Caco-2 (cell line): ENCODE measurements around the gene GPR32. TPM values are rescaled to one million over a fixed set of nuclear protein-coding genes. Genes with fewer than 3 reads are reported as not detected.
A peak's percentile ranks its signal among the peaks of the same experiment; 100 is the strongest.

Experiments
- BruUV-seq: library from RNA; stranded (reverse); fragments of 400-500 nt; replicated peaks from 2 replicates; lab custom pipeline; 2021; lab: Mats Ljungman, UMichigan
- CTCF ChIA-PET: fragments of 300-600 bp; sonication (Branson Sonifier 250); formaldehyde crosslinking; loops from one replicate; lab custom pipeline; 2022; ENCODE audit warnings: antibody characterized with exemption; lab: Charles Lee
- POLR2A ChIA-PET: fragments of 300-600 bp; sonication (Branson Sonifier 250); formaldehyde crosslinking; loops from one replicate; lab custom pipeline; 2022; ENCODE audit warnings: antibody characterized with exemption; lab: Charles Lee
- DNase-seq, 2 experiments: peaks; one replicate each; pipeline versions ENCODE4 v3.0.0 to v3.0.0-alpha.2; 2020 to 2022
- H3K27me3 ChIP-seq: replicated peaks from 2 replicates; pipeline ENCODE4 v1.6.0; 2011; ENCODE audit warnings: low read length; ENCODE audit not compliant: control insufficient read depth, insufficient read depth
- H3K36me3 ChIP-seq: 2 replicates; pipeline ENCODE4 v1.5.1; 2011; ENCODE audit warnings: low read length; ENCODE audit not compliant: control insufficient read depth, insufficient read depth
- H3K4me1 ChIP-seq: fragments of 250-450 bp; sonication (Bioruptor Pico); 2 replicates; pipeline ENCODE4 v1.5.1; 2020; ENCODE audit warnings: mild to moderate bottlenecking
- H3K4me3 ChIP-seq: 2 replicates; pipeline ENCODE4 v1.5.1; 2011; ENCODE audit warnings: low read depth, mild to moderate bottlenecking, control low read depth, low read length
- H3K9me3 ChIP-seq: fragments of 250-450 bp; sonication (Bioruptor Pico); 2 replicates; pipeline ENCODE4 v1.5.1; 2020; ENCODE audit warnings: mild to moderate bottlenecking, moderate library complexity
- H3K27ac Mint-ChIP-seq: one replicate; pipeline ENCODE4 v1.8.0; 2022; ENCODE audit warnings: mixed read lengths; ENCODE audit not compliant: unreplicated experiment
- H3K27me3 Mint-ChIP-seq: one replicate; pipeline ENCODE4 v1.8.0; 2022; ENCODE audit warnings: mixed read lengths; ENCODE audit not compliant: insufficient read depth, unreplicated experiment
- H3K36me3 Mint-ChIP-seq: one replicate; pipeline ENCODE4 v1.8.0; 2022; ENCODE audit warnings: mild to moderate bottlenecking, mixed read lengths; ENCODE audit not compliant: insufficient read depth, unreplicated experiment
- H3K4me1 Mint-ChIP-seq: one replicate; pipeline ENCODE4 v1.8.0; 2022; ENCODE audit warnings: low read depth, mixed read lengths; ENCODE audit not compliant: unreplicated experiment
- H3K4me3 Mint-ChIP-seq: one replicate; pipeline ENCODE4 v1.8.0; 2022; ENCODE audit warnings: mild to moderate bottlenecking, moderate library complexity, mixed read lengths; ENCODE audit not compliant: unreplicated experiment
- H3K9me3 Mint-ChIP-seq: one replicate; pipeline ENCODE4 v1.8.0; 2022; ENCODE audit warnings: mixed read lengths; ENCODE audit not compliant: unreplicated experiment
- CTCF ChIP-seq, 2 experiments: fragments of 200-600 bp in 1 of 2; IDR thresholded peaks; 1 replicate in 1 of 2; 2 replicates in 1 of 2; pipeline versions ENCODE4 v1.5.1 to v1.8.0; 2011 to 2022; ENCODE audit warnings: antibody characterized with exemption in 1 of 2, control low read depth in 1 of 2, inconsistent platforms in 1 of 2, low read depth in 1 of 2, low read length in 1 of 2, mild to moderate bottlenecking in 1 of 2, moderate library complexity in 1 of 2; ENCODE audit not compliant: insufficient read depth in 1 of 2, severe bottlenecking in 1 of 2, unreplicated experiment in 1 of 2
- intact Hi-C: fragments of 100-400 bp; cut with micrococcal nuclease; formaldehyde crosslinking; loops from one replicate; pipeline ENCODE4 v1.10.0; 2022; ENCODE audit not compliant: unreplicated experiment
- total RNA-seq: library from RNA; stranded (reverse); gene quantifications from 2 replicates; pipeline ENCODE4 v1.2.3, GENCODE V29; 2022

GPR32 gene
- total RNA-seq, 1 experiment from 2014 or later = not detected

GRCh38 chr19:50791594-50792271, 21.5 kb downstream of the GPR32 start:
- peak overlapping the region; percentile 20 for H3K4me3 Mint-ChIP-seq
- intact Hi-C loops = no loop called here
- no peaks in the 10 kb centered on the region for H3K9me3 Mint-ChIP-seq
- CTCF ChIA-PET = interaction anchor here (1.8 kb wide), 1 partner anchor 130 kb away, joined by 11 read pairs; no protein-coding TSS in a partner anchor
- H3K27me3 Mint-ChIP-seq = peaks cover 5% of the 10 kb centered on the region
- peaks cover 77% of the 10 kb centered on the region for H3K36me3 Mint-ChIP-seq
- peak overlapping the region; percentile 36 for H3K27ac Mint-ChIP-seq
- no peaks in the 10 kb centered on the region; the same call in 1 of the 2 replicates for H3K36me3 ChIP-seq
- TF ChIP-seq CTCF (IDR thresholded peaks at IDR 0.05; ENCODE audit: insufficient read depth in 1 of 2, low read depth in 1 of 2, low read length in 1 of 2, severe bottlenecking in 1 of 2, unreplicated experiment in 1 of 2) = no peak
- no peaks in the 10 kb centered on the region for H3K4me1 ChIP-seq
- H3K4me3 ChIP-seq = no peak overlapping the region
- POLR2A ChIA-PET = interaction anchor here (0.5 kb wide), 1 partner anchor 32 kb away, joined by 3 read pairs; the partner anchor contains the start of gene KLK1
- no peaks in the 10 kb centered on the region for H3K27me3 ChIP-seq
- peaks cover 7% of the 10 kb centered on the region for H3K4me1 Mint-ChIP-seq
- no TSS peak for BruUV-seq
- no peaks in the 10 kb centered on the region for H3K9me3 ChIP-seq
- DNase-seq = peak in 1 of 2 experiments; percentile 37

DNA sequence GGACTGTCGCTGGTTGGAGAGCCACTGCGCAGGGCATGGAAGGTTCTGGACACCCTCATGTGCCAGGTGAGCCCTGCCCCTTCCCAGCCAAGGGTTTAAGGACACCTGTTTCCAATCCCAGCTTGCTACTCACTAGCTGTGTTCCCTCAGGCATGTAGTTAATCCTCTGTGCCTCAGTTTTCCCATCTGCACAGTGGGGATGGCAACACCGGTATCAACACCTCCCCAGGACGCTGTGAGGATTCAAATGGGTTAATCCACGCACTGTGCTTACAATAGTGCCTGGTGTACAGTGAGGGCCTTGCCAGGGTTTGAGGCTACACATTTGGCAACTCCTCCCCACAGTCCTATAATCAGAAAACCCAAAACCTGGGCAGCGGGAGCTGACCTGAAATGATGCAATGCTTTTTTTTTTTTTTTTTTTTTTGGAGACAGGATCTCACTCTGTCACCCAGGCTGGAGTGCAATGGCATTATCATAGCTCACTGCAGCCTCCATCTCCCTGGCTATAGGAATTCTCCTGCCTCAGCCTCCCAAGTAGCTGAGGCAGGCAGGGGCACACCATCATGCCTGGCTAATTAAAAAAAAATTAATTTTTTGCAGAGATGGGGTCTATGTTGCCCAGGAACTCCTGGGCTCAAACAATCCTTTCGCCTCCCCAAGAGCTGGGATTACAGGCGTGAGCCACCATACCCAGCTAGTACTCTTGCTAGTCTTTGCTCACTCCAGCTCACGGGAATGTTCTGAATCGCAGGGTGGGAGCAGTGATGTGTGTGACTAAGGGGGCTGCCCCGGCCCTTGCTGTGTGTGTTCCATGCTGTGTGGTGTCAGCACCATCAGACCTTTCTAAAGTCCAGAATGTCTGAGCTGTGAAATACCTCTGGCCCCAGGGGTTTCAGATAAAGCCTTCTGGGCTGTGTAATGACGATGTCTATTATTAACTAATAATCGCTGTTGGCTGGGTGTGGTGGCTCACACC, 22.3 kb downstream of the GPR32 start:
- no peaks in the 10 kb centered on the region for H3K4me1 ChIP-seq
- no peak overlapping the region for H3K4me3 ChIP-seq
- no peak for TF ChIP-seq CTCF (IDR thresholded peaks at IDR 0.05; ENCODE audit: insufficient read depth in 1 of 2, low read depth in 1 of 2, low read length in 1 of 2, severe bottlenecking in 1 of 2, unreplicated experiment in 1 of 2)
- CTCF ChIA-PET = interaction anchor here (0.7 to 1.8 kb wide), 2 partner anchors 30 to 130 kb away, joined by 4 to 11 read pairs; no protein-coding TSS in a partner anchor
- H3K36me3 ChIP-seq = peaks cover 2% of the 10 kb centered on the region; the same call in 1 of the 2 replicates
- Mint-ChIP-seq H3K27me3 (peaks cover 5% of the 10 kb centered on the region), H3K4me1 (peaks cover 7% of the 10 kb centered on the region), H3K9me3 (no peaks in the 10 kb centered on the region), H3K36me3 (peaks cover 86% of the 10 kb centered on the region), H3K27ac (no peak overlapping the region), H3K4me3 (no peak overlapping the region)
- BruUV-seq = no TSS peak
- intact Hi-C loops = no loop called here
- no peaks in the 10 kb centered on the region for H3K27me3 ChIP-seq
- POLR2A ChIA-PET = interaction anchor here (0.5 kb wide), 1 partner anchor 31 kb away, joined by 3 read pairs; the partner anchor contains the start of gene KLK1
- DNase-seq = no peak
- H3K9me3 ChIP-seq = no peaks in the 10 kb centered on the region

- no peak for DNase-seq
- Mint-ChIP-seq H3K27me3 (peaks cover 5% of the 10 kb centered on the region), H3K4me3 (no peak overlapping the region), H3K27ac (peak overlapping the region; percentile 30), H3K4me1 (peaks cover 7% of the 10 kb centered on the region), H3K36me3 (peaks cover 92% of the 10 kb centered on the region), H3K9me3 (no peaks in the 10 kb centered on the region)
- H3K27me3 ChIP-seq = no peaks in the 10 kb centered on the region
- H3K9me3 ChIP-seq = no peaks in the 10 kb centered on the region
- intact Hi-C loops = loop anchor here (2.0 kb wide), 1 partner anchor 129 kb away; no protein-coding TSS in a partner anchor
- peaks cover 6% of the 10 kb centered on the region for H3K36me3 ChIP-seq
- ChIA-PET POLR2A (no interaction called here), CTCF (interaction anchor here (1.8 kb wide), 1 partner anchor 129 kb away, joined by 11 read pairs; no protein-coding TSS in a partner anchor)
- H3K4me3 ChIP-seq = no peak overlapping the region
- BruUV-seq = no TSS peak
- no peak for TF ChIP-seq CTCF (IDR thresholded peaks at IDR 0.05; ENCODE audit: insufficient read depth in 1 of 2, low read depth in 1 of 2, low read length in 1 of 2, severe bottlenecking in 1 of 2, unreplicated experiment in 1 of 2)
- no peaks in the 10 kb centered on the region for H3K4me1 ChIP-seq
These were observed 23.3 kb downstream of the GPR32 start for GRCh38 chr19:50793558-50794065.
